Measurements from ENCODE around the gene KCNIP1.

KCNIP1 gene

DNA sequence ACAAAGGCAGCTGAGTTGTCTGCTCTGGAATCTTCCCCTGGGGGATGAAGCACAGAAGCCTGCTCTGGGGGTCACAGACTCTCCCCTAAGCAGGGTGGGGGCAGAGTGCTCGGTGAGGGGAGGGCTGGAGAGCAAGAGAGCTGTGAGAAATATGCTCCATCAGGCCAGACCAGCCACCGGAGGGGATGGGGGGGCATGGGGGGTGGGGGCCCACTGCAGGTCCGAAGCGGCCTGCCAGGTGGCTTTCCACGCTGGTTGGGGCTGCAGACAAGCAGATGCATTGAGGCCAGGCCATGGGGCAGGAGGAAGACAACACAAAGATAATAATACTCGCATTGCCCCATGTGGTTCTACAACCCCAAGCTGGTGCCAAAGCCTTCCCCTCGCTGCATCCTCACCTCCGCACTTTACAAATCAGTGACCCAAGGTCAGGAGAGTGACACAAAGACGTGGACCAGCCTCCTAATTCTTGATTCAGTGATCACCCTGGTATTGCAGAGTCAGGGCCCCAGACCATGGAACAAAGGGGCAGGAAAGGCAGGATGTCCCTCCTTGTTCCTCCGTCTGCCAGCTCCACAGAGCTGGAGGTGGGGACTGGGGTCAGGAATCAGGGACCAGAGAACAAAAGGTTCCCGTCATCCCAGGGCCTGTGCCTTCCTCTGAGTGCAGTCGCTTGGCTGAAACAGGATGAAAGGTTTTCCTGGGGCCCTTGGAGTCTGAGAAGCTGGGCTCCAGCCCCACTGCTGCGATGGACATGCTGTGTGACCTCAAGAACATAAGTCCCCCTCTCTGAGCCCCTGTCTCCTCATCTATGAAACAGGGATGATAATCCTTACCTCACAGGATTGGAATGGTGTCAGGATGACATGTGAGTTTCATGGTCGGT, 242.5 kb downstream of the KCNIP1 start:
- Histone ChIP-seq H3K4me2 (ENCODE audit: low read length) (no peak overlapping the region), H3K4me1 (ENCODE audit: insufficient read depth, low read length, severe bottlenecking) (no peaks in the 10 kb centered on the region), H3K27me3 (ENCODE audit: insufficient read depth, low read length) (no peaks in the 10 kb centered on the region; the same call in 1 of the 2 replicates), H3K36me3 (ENCODE audit: insufficient read depth, low read length) (no peaks in the 10 kb centered on the region), H3F3A (ENCODE audit: insufficient read depth, low read length) (no peaks in the 10 kb centered on the region), H3K4me3 (ENCODE audit: low read depth, low read length, poor library complexity, severe bottlenecking) (no peak overlapping the region), H3K9me2 (ENCODE audit: low read depth, low read length) (no peaks in the 10 kb centered on the region), H3K27ac (ENCODE audit: low read depth, low read length, poor library complexity, severe bottlenecking) (no peak overlapping the region), H4K20me1 (ENCODE audit: insufficient read depth, low read length) (no peaks in the 10 kb centered on the region), H2AFZ (ENCODE audit: low read length) (no peak overlapping the region), H3K79me2 (ENCODE audit: insufficient read depth, low read length) (no peaks in the 10 kb centered on the region), H3K9me3 (ENCODE audit: low read length) (no peaks in the 10 kb centered on the region), H3K9ac (ENCODE audit: low read length) (no peak overlapping the region)
- TF ChIP-seq EZH2 (IDR thresholded peaks at IDR 0.05; ENCODE audit: borderline replicate concordance, low read length): no peak
- TF ChIP-seq, protein P1, sequence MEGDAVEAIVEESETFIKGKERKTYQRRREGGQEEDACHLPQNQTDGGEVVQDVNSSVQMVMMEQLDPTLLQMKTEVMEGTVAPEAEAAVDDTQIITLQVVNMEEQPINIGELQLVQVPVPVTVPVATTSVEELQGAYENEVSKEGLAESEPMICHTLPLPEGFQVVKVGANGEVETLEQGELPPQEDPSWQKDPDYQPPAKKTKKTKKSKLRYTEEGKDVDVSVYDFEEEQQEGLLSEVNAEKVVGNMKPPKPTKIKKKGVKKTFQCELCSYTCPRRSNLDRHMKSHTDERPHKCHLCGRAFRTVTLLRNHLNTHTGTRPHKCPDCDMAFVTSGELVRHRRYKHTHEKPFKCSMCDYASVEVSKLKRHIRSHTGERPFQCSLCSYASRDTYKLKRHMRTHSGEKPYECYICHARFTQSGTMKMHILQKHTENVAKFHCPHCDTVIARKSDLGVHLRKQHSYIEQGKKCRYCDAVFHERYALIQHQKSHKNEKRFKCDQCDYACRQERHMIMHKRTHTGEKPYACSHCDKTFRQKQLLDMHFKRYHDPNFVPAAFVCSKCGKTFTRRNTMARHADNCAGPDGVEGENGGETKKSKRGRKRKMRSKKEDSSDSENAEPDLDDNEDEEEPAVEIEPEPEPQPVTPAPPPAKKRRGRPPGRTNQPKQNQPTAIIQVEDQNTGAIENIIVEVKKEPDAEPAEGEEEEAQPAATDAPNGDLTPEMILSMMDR (IDR thresholded peaks at IDR 0.05; ENCODE audit: low read length): no peak

GRCh38 chr5:170746961-170747340, 243.1 kb downstream of the KCNIP1 start:
- Histone ChIP-seq H3K4me1 (ENCODE audit: insufficient read depth, low read length, severe bottlenecking) (no peaks in the 10 kb centered on the region), H3K79me2 (ENCODE audit: insufficient read depth, low read length) (no peaks in the 10 kb centered on the region), H3K4me3 (ENCODE audit: low read depth, low read length, poor library complexity, severe bottlenecking) (no peak overlapping the region), H2AFZ (ENCODE audit: low read length) (no peak overlapping the region), H3K36me3 (ENCODE audit: insufficient read depth, low read length) (no peaks in the 10 kb centered on the region), H3K27me3 (ENCODE audit: insufficient read depth, low read length) (no peaks in the 10 kb centered on the region), H3K4me2 (ENCODE audit: low read length) (no peak overlapping the region), H4K20me1 (ENCODE audit: insufficient read depth, low read length) (no peaks in the 10 kb centered on the region), H3K9me2 (ENCODE audit: low read depth, low read length) (no peaks in the 10 kb centered on the region), H3K27ac (ENCODE audit: low read depth, low read length, poor library complexity, severe bottlenecking) (no peak overlapping the region), H3K9me3 (ENCODE audit: low read length) (no peaks in the 10 kb centered on the region), H3F3A (ENCODE audit: insufficient read depth, low read length) (no peaks in the 10 kb centered on the region), H3K9ac (ENCODE audit: low read length) (no peak overlapping the region)
- TF ChIP-seq, protein P1 (IDR thresholded peaks at IDR 0.05; ENCODE audit: low read length): no peak
- TF ChIP-seq EZH2 (IDR thresholded peaks at IDR 0.05; ENCODE audit: borderline replicate concordance, low read length): no peak

DNA sequence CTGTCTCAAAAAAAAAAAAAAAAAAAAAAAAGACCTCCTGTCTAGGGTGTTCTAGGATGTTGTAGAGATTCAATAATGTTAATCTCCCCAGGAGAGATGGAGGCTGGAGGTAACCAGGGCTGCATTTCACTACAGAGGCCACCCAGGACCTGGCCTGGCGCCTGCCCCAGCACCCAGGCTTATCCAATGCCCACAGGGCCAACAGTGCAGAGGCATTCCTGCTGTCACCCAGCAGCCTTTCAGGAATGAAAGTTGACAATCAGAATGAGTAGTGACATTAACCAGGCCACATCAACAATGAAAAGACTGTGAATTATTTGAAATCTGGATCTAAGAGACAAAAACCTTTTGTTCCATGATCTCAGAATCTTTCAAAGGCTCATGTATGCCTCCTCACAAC, 243.5 kb downstream of the KCNIP1 start:
- no peak overlapping the region for H3K4me3 ChIP-seq (ENCODE audit: low read depth, low read length, poor library complexity, severe bottlenecking)
- H3K9ac ChIP-seq (ENCODE audit: low read length): no peak overlapping the region
- H3K9me3 ChIP-seq (ENCODE audit: low read length): no peaks in the 10 kb centered on the region
- no peaks in the 10 kb centered on the region for H3K4me1 ChIP-seq (ENCODE audit: insufficient read depth, low read length, severe bottlenecking)
- no peaks in the 10 kb centered on the region for H3K9me2 ChIP-seq (ENCODE audit: low read depth, low read length)
- H2AFZ ChIP-seq (ENCODE audit: low read length): no peak overlapping the region
- H3K27me3 ChIP-seq (ENCODE audit: insufficient read depth, low read length): no peaks in the 10 kb centered on the region
- H3K79me2 ChIP-seq (ENCODE audit: insufficient read depth, low read length): no peaks in the 10 kb centered on the region
- no peaks in the 10 kb centered on the region for H3K36me3 ChIP-seq (ENCODE audit: insufficient read depth, low read length)
- H3K4me2 ChIP-seq (ENCODE audit: low read length): no peak overlapping the region
- no peak overlapping the region for H3K27ac ChIP-seq (ENCODE audit: low read depth, low read length, poor library complexity, severe bottlenecking)
- TF ChIP-seq, protein P1 (IDR thresholded peaks at IDR 0.05; ENCODE audit: low read length): no peak
- no peak for TF ChIP-seq EZH2 (IDR thresholded peaks at IDR 0.05; ENCODE audit: borderline replicate concordance, low read length)
- H4K20me1 ChIP-seq (ENCODE audit: insufficient read depth, low read length): no peaks in the 10 kb centered on the region
- no peaks in the 10 kb centered on the region for H3F3A ChIP-seq (ENCODE audit: insufficient read depth, low read length)
